IMR-90 (cell line): Measurements from ENCODE around the gene EIF4A3. TPM values are rescaled to one million over a fixed set of nuclear protein-coding genes. Genes with fewer than 3 reads are reported as not detected.
A peak's percentile ranks its signal among the peaks of the same experiment; 100 is the strongest.

Experiments used
- ATAC-seq: fragments of 200-7000 bp; cut with Tn5 transposase; 2 replicates; pipeline ENCODE4 v1.9.1; 2020; ENCODE audit warnings: low read depth, mild to moderate bottlenecking, moderate library complexity
- BruUV-seq: library from RNA; stranded (reverse); fragments of 400-500 nt; replicated peaks from 2 replicates; lab custom pipeline; 2021; lab: Mats Ljungman, UMichigan
- CTCF ChIA-PET: fragments of 300-600 bp; formaldehyde crosslinking; extraction: SDS; loops from one replicate; lab custom pipeline; 2021; ENCODE audit warnings: antibody characterized with exemption; lab: Yijun Ruan, JAX
- POLR2A ChIA-PET: fragments of 300-600 bp; sonication (Branson Sonifier 250); formaldehyde crosslinking; loops from one replicate; lab custom pipeline; 2022; ENCODE audit warnings: antibody characterized with exemption; ENCODE audit not compliant: unreplicated experiment; lab: Charles Lee
- DNase-seq: peaks from one replicate; pipeline ENCODE4 v3.0.0; 2013
- H2AFZ ChIP-seq: replicated peaks from 2 replicates; pipeline ENCODE3; 2013; ENCODE audit warnings: low read length, mild to moderate bottlenecking; ENCODE audit not compliant: poor library complexity
- H2AK5ac ChIP-seq: 2 replicates; pipeline ENCODE4 v1.6.1; 2013; ENCODE audit warnings: low read depth, low read length, inconsistent platforms
- H2AK9ac ChIP-seq: replicated peaks from 2 replicates; pipeline ENCODE3; 2013; ENCODE audit warnings: mild to moderate bottlenecking, low read depth, low read length, moderate library complexity; ENCODE audit not compliant: poor library complexity
- H2BK120ac ChIP-seq: 2 replicates; pipeline ENCODE4 v1.6.1; 2013; ENCODE audit warnings: low read depth, low read length, inconsistent platforms
- H2BK15ac ChIP-seq: 3 replicates; pipeline ENCODE4 v1.6.1; 2013; ENCODE audit warnings: low read depth, low read length, inconsistent platforms
- H2BK20ac ChIP-seq: 2 replicates; pipeline ENCODE4 v1.6.1; 2013; ENCODE audit warnings: low read depth, mild to moderate bottlenecking, inconsistent platforms, low read length, moderate library complexity
- H2BK5ac ChIP-seq: 2 replicates; pipeline ENCODE4 v1.6.1; 2013; ENCODE audit warnings: mild to moderate bottlenecking, low read depth, low read length, inconsistent platforms; ENCODE audit not compliant: poor library complexity, severe bottlenecking
- H3K14ac ChIP-seq: replicated peaks from 2 replicates; pipeline ENCODE4 v1.6.1; 2013; ENCODE audit warnings: low read depth, low read length, inconsistent platforms
- H3K18ac ChIP-seq: 2 replicates; pipeline ENCODE4 v1.6.1; 2013; ENCODE audit warnings: low read depth, low read length, control low read depth
- H3K23ac ChIP-seq: 2 replicates; pipeline ENCODE4 v1.6.1; 2013; ENCODE audit warnings: low read depth, low read length, inconsistent platforms
- H3K27ac ChIP-seq: 2 replicates; pipeline ENCODE4 v1.5.1; 2013; ENCODE audit warnings: mild to moderate bottlenecking, control low read depth, low read length; ENCODE audit not compliant: insufficient read depth
- H3K27me3 ChIP-seq: 2 replicates; pipeline ENCODE4 v1.6.1; 2013; ENCODE audit warnings: low read length; ENCODE audit not compliant: control insufficient read depth, insufficient read depth
- H3K36me3 ChIP-seq: 2 replicates; pipeline ENCODE4 v1.6.1; 2013; ENCODE audit warnings: low read length, mixed read lengths; ENCODE audit not compliant: control insufficient read depth, insufficient read depth
- H3K4ac ChIP-seq: 2 replicates; pipeline ENCODE4 v1.6.1; 2013; ENCODE audit warnings: low read depth, low read length, inconsistent platforms
- H3K4me1 ChIP-seq: 2 replicates; pipeline ENCODE4 v1.6.1; 2013; ENCODE audit warnings: low read length, mixed read lengths; ENCODE audit not compliant: control insufficient read depth, insufficient read depth
- H3K4me2 ChIP-seq: 2 replicates; pipeline ENCODE4 v1.6.1; 2013; ENCODE audit warnings: low read depth, mild to moderate bottlenecking, control low read depth, low read length, moderate library complexity
- H3K4me3 ChIP-seq: 2 replicates; pipeline ENCODE4 v1.5.1; 2013; ENCODE audit warnings: low read depth, mild to moderate bottlenecking, control low read depth, low read length, moderate library complexity; ENCODE audit not compliant: insufficient read depth
- H3K56ac ChIP-seq: 2 replicates; pipeline ENCODE4 v1.6.1; 2013; ENCODE audit warnings: low read length, inconsistent platforms; ENCODE audit not compliant: insufficient read depth; ENCODE audit errors: extremely low read depth
- H3K79me1 ChIP-seq, 2 experiments: 2 replicates each; pipeline ENCODE4 v1.6.1; 2013; ENCODE audit warnings: low read length in 2 of 2, inconsistent platforms in 1 of 2, low read depth in 1 of 2
- H3K9ac ChIP-seq: 2 replicates; pipeline ENCODE4 v1.6.1; 2013; ENCODE audit warnings: low read depth, low read length, control low read depth
- H3K9me1 ChIP-seq: 2 replicates; pipeline ENCODE4 v1.6.1; 2013; ENCODE audit warnings: low read length, inconsistent platforms; ENCODE audit not compliant: insufficient read depth
- H3K9me3 ChIP-seq: 2 replicates; pipeline ENCODE4 v1.6.1; 2013; ENCODE audit warnings: low read length; ENCODE audit not compliant: control insufficient read depth, insufficient read depth
- H4K20me1 ChIP-seq: 2 replicates; pipeline ENCODE4 v1.6.1; 2013; ENCODE audit warnings: low read length, inconsistent platforms; ENCODE audit not compliant: insufficient read depth
- H4K5ac ChIP-seq: 2 replicates; pipeline ENCODE4 v1.6.1; 2013; ENCODE audit warnings: mild to moderate bottlenecking, low read depth, low read length, control low read depth
- H4K8ac ChIP-seq, 2 experiments: 2 replicates each; pipeline ENCODE4 v1.6.1; 2013; ENCODE audit warnings: low read depth in 2 of 2, low read length in 2 of 2, control low read depth in 1 of 2, inconsistent platforms in 1 of 2
- H4K91ac ChIP-seq: 2 replicates; pipeline ENCODE4 v1.6.1; 2013; ENCODE audit warnings: low read depth, low read length, inconsistent platforms; ENCODE audit not compliant: insufficient read depth
- BHLHE40 ChIP-seq: fragments of 150-350 bp; IDR thresholded peaks from 2 replicates; pipeline ENCODE4 v1.6.1; 2016; ENCODE audit warnings: mild to moderate bottlenecking, low read depth, low read length
- CEBPB ChIP-seq: IDR thresholded peaks from 2 replicates; pipeline ENCODE4 v1.6.1; 2012; ENCODE audit warnings: low read depth, low read length, improper control_type of control experiment
- CHD1 ChIP-seq: IDR thresholded peaks from 2 replicates; pipeline ENCODE4 v1.6.1; 2012; ENCODE audit warnings: low read depth, low read length, improper control_type of control experiment
- CTCF ChIP-seq: conservative IDR thresholded peaks from 2 replicates; pipeline ENCODE4 v1.5.1; 2012; ENCODE audit warnings: mild to moderate bottlenecking, low read depth, low read length, improper control_type of control experiment
- FOS ChIP-seq: fragments of 150-350 bp; IDR thresholded peaks from 2 replicates; pipeline ENCODE4 v1.6.1; 2016; ENCODE audit warnings: low read depth, low read length
- MAFK ChIP-seq: IDR thresholded peaks from 2 replicates; pipeline ENCODE4 v1.6.1; 2012; ENCODE audit warnings: low read depth, low read length, improper control_type of control experiment
- MAZ ChIP-seq: IDR thresholded peaks from 2 replicates; pipeline ENCODE4 v1.6.1; 2012; ENCODE audit warnings: low read depth, mild to moderate bottlenecking, low read length, improper control_type of control experiment, moderate library complexity, borderline replicate concordance
- MXI1 ChIP-seq: IDR thresholded peaks from 2 replicates; pipeline ENCODE4 v1.6.1; 2012; ENCODE audit warnings: low read depth, mild to moderate bottlenecking, low read length, moderate library complexity, borderline replicate concordance
- NFE2L2 ChIP-seq: fragments of 150-350 bp; IDR thresholded peaks from 2 replicates; pipeline ENCODE4 v1.6.1; 2016; ENCODE audit warnings: low read depth, mild to moderate bottlenecking, low read length
- RAD21 ChIP-seq: IDR thresholded peaks from 2 replicates; pipeline ENCODE4 v1.6.1; 2012; ENCODE audit warnings: low read length, improper control_type of control experiment
- RCOR1 ChIP-seq: IDR thresholded peaks from 2 replicates; pipeline ENCODE4 v1.6.1; 2012; ENCODE audit warnings: mild to moderate bottlenecking, low read length, improper control_type of control experiment; ENCODE audit not compliant: insufficient replicate concordance
- SMC3 ChIP-seq: fragments of 150-350 bp; IDR thresholded peaks from 2 replicates; pipeline ENCODE4 v1.6.1; 2016; ENCODE audit warnings: low read depth, mild to moderate bottlenecking, antibody characterized with exemption, low read length, moderate library complexity
- USF2 ChIP-seq: fragments of 150-350 bp; IDR thresholded peaks from 2 replicates; pipeline ENCODE4 v1.6.1; 2017; ENCODE audit warnings: mild to moderate bottlenecking, antibody characterized with exemption, low read length, low read depth
- WGBS, 2 experiments: methylation state at CpG; one replicate each; pipeline versions ENCODE4 v1.1.5 to v1.1.7; 2013; ENCODE audit warnings: missing lambda C conversion rate in 2 of 2; ENCODE audit not compliant: insufficient read length in 1 of 2; ENCODE audit errors: extremely low coverage in 2 of 2; 5-methylcytosine and 5-hydroxymethylcytosine counted together
- dilution Hi-C: fragments of 300-500 bp; cut with HindIII; formaldehyde crosslinking; loops from one replicate; pipeline ENCODE4 v1.14.3; 2018; ENCODE audit warnings: low sequenced_read_pairs; ENCODE audit not compliant: unreplicated experiment
- in situ Hi-C: fragments of 300-500 bp; cut with MboI; formaldehyde crosslinking; loops from 3 replicates; pipeline ENCODE4 v1.14.3; 2019; ENCODE audit warnings: low sequenced_read_pairs, inconsistent platforms, mixed read lengths
- intact Hi-C: fragments of 100-400 bp; cut with micrococcal nuclease; formaldehyde crosslinking; loops from 2 replicates; pipeline ENCODE4 v1.10.0; 2022
- polyA plus RNA-seq, 3 experiments: library from polyadenylated mRNA; depleted of rRNA; stranded (reverse); fragments of >200 nt; gene quantifications; 2 replicates each; pipeline ENCODE4 v1.2.3, GENCODE V29; 2012; ENCODE audit warnings: low replicate concordance in 1 of 3
- total RNA-seq: library from RNA; depleted of rRNA; stranded (reverse); fragments of >200 nt; gene quantifications from 2 replicates; pipeline ENCODE4 v1.2.3, GENCODE V29; 2012

EIF4A3 gene
- total and polyA plus RNA-seq, 2 of the 4 experiments (the other 2 are of a cell fraction): 85.3 to 97.1 TPM

GRCh38 chr17:80086616-80087015 is 60.3 kb downstream of the EIF4A3 start:
- H3K9me1 ChIP-seq: no peaks in the 10 kb centered on the region
- ATAC-seq (no peak), DNase-seq (no peak)
- no peak overlapping the region for H3K18ac ChIP-seq
- no peaks in the 10 kb centered on the region for H3K79me1 ChIP-seq
- no peak overlapping the region for H4K5ac ChIP-seq
- no peak overlapping the region for H2BK15ac ChIP-seq
- H2BK20ac ChIP-seq: no peak overlapping the region
- no peaks in the 10 kb centered on the region for H3K36me3 ChIP-seq
- TF ChIP-seq FOS (no peak), RAD21 (no peak), CTCF (no peak), CHD1 (no peak), CEBPB (no peak), MAFK (no peak), BHLHE40 (no peak), MAZ (no peak), RCOR1 (no peak), NFE2L2 (no peak), MXI1 (no peak), SMC3 (no peak), USF2 (no peak)
- no peak overlapping the region for H3K23ac ChIP-seq
- peaks cover 7% of the 10 kb centered on the region; the same call in 1 of the 2 replicates for H3K27me3 ChIP-seq
- no peak overlapping the region for H3K4me3 ChIP-seq
- WGBS, 2 experiments: 50% methylated on average over 5 of the region's 11 CpGs; no CpG with 5 or more reads in 1 of the 2 experiments
- dilution Hi-C loops: no loop called here
- no peaks in the 10 kb centered on the region for H3K4me1 ChIP-seq
- H2AK5ac ChIP-seq: no peak overlapping the region
- H4K20me1 ChIP-seq: no peaks in the 10 kb centered on the region
- no peak overlapping the region for H4K91ac ChIP-seq
- intact Hi-C loops: loop anchor here (10.0 kb wide), 1 partner anchor 168 kb away; no protein-coding TSS in a partner anchor
- H3K9ac ChIP-seq: no peak overlapping the region
- no TSS peak for BruUV-seq
- no peak overlapping the region for H3K27ac ChIP-seq
- no peak overlapping the region for H2BK5ac ChIP-seq
- no peak overlapping the region for H4K8ac ChIP-seq
- H3K4ac ChIP-seq: no peak overlapping the region
- H2BK120ac ChIP-seq: no peak overlapping the region
- CTCF ChIA-PET: interaction anchor here (1.7 kb wide), 1 partner anchor 15 kb away, joined by 5 read pairs; the partner anchor contains the start of gene GAA
- H2AK9ac ChIP-seq: peak overlapping the region; percentile 20
- no peaks in the 10 kb centered on the region for H3K9me3 ChIP-seq
- H3K14ac ChIP-seq: no peak overlapping the region
- H3K56ac ChIP-seq: no peak overlapping the region
- in situ Hi-C loops: no loop called here
- H3K4me2 ChIP-seq: no peak overlapping the region
- no peak overlapping the region for H2AFZ ChIP-seq
- POLR2A ChIA-PET: interaction anchor here (1.0 kb wide), 1 partner anchor 15 kb away, joined by 3 read pairs; the partner anchor contains the start of gene GAA
